ENCODE data around the gene HDLBP.
"Not testable (repeated sequence)": the region's sequence is repeated elsewhere in the genome, so short reads cannot be mapped to it uniquely, and the experiment has no call there.

HDLBP gene

GRCh38 chr2:241304039-241304670, 11.3 kb downstream of the HDLBP start:
- no peak for DNase-seq

GRCh38 chr2:241302759-241303651, 12.5 kb downstream of the HDLBP start:
- no peak for DNase-seq

GRCh38 chr2:241302083-241302482, 13.4 kb downstream of the HDLBP start:
- DNase-seq = no peak

- DNase-seq = no peak
These were observed 15.5 kb downstream of the HDLBP start for GRCh38 chr2:241300000-241300399.

- no peak for DNase-seq
These were observed 16.8 kb downstream of the HDLBP start for GRCh38 chr2:241298673-241299072.

- DNase-seq = no peak
These were observed 18.7 kb downstream of the HDLBP start for GRCh38 chr2:241296767-241297166.

GRCh38 chr2:241295326-241296095, 20.0 kb downstream of the HDLBP start:
- no peak for DNase-seq

GRCh38 chr2:241293378-241293797, 22.1 kb downstream of the HDLBP start:
- DNase-seq = not testable (repeated sequence)

GRCh38 chr2:241291977-241292376, 23.5 kb downstream of the HDLBP start:
- DNase-seq = no peak

GRCh38 chr2:241291153-241291552, 24.3 kb downstream of the HDLBP start:
- DNase-seq = no peak

GRCh38 chr2:241289597-241289996, 25.9 kb downstream of the HDLBP start:
- no peak for DNase-seq

- DNase-seq = no peak
These were observed 26.4 kb downstream of the HDLBP start for GRCh38 chr2:241289053-241289452.

GRCh38 chr2:241288324-241288888, 27.1 kb downstream of the HDLBP start:
- no peak for DNase-seq

- DNase-seq = no peak
These were observed 29.0 kb downstream of the HDLBP start for GRCh38 chr2:241286348-241287090.

GRCh38 chr2:241285596-241285995, 29.9 kb downstream of the HDLBP start:
- DNase-seq = no peak

GRCh38 chr2:241282555-241282954, 32.9 kb downstream of the HDLBP start:
- DNase-seq = no peak

- DNase-seq = no peak
These were observed 35.2 kb downstream of the HDLBP start for GRCh38 chr2:241280291-241280690.

- DNase-seq = no peak
These were observed 35.6 kb downstream of the HDLBP start for GRCh38 chr2:241279828-241280227.

GRCh38 chr2:241279413-241279812, 36.1 kb downstream of the HDLBP start:
- no peak for DNase-seq

GRCh38 chr2:241278306-241278705, 37.2 kb downstream of the HDLBP start:
- not testable (repeated sequence) for DNase-seq

- no peak for DNase-seq
These were observed 39.6 kb downstream of the HDLBP start for GRCh38 chr2:241275910-241276309.

GRCh38 chr2:241275504-241275903, 40.0 kb downstream of the HDLBP start:
- DNase-seq = no peak

Measured in SIG-M5 (cell line).